ENCODE results near the gene FIGLA.

The FIGLA gene

GRCh38 chr2:70790136-70790828, at the start of gene FIGLA:
TSS of gene FIGLA (minus strand) at chr2:70790643. CDS start at chr2:70790638, 5 bp downstream.
- Histone ChIP-seq H3K4me3 (ENCODE audit: insufficient read length, low read depth) (peak within 1 kb of the TSS; percentile 28), H3K9me3 (ENCODE audit: insufficient read depth, low read length) (no peaks in the 10 kb centered on the region), H3K4me1 (ENCODE audit: insufficient read depth, insufficient read length) (no peaks in the 10 kb centered on the region), H3K27me3 (ENCODE audit: insufficient read depth, insufficient read length) (peaks cover 85% of the 10 kb centered on the region), H3K9ac (ENCODE audit: insufficient read length, low read depth) (peak within 1 kb of the TSS; percentile 32), H3K36me3 (ENCODE audit: insufficient read depth, insufficient read length, low read length) (no peaks in the 10 kb centered on the region)
- no peak for DNase-seq (ENCODE audit: low read depth, low spot score)
- TF ChIP-seq ZNF274 (IDR thresholded peaks at IDR 0.05; ENCODE audit: low read depth, low read length) (no peak), SUZ12 (IDR thresholded peaks at IDR 0.05; ENCODE audit: extremely low read depth, insufficient read depth, insufficient read length) (no peak), YY1 (IDR thresholded peaks at IDR 0.05; ENCODE audit: insufficient read depth, insufficient read length) (no peak)

GRCh38 chr2:70837980-70838925, 47.8 kb upstream of the FIGLA start:
- 0 out of 2 replicates have a peak, but pooled peaks cover 5% of the 10 kb centered on the region for H3K9me3 ChIP-seq (ENCODE audit: insufficient read depth, low read length)
- H3K4me3 ChIP-seq (ENCODE audit: insufficient read length, low read depth): no peak overlapping the region
- H3K4me1 ChIP-seq (ENCODE audit: insufficient read depth, insufficient read length): no peaks in the 10 kb centered on the region
- no peaks in the 10 kb centered on the region for H3K27me3 ChIP-seq (ENCODE audit: insufficient read depth, insufficient read length)
- no peak for TF ChIP-seq SUZ12 (IDR thresholded peaks at IDR 0.05; ENCODE audit: extremely low read depth, insufficient read depth, insufficient read length)
- TF ChIP-seq ZNF274 (IDR thresholded peaks at IDR 0.05; ENCODE audit: low read depth, low read length): no peak
- no peak for TF ChIP-seq YY1 (IDR thresholded peaks at IDR 0.05; ENCODE audit: insufficient read depth, insufficient read length)
- DNase-seq (ENCODE audit: low read depth, low spot score): no peak
- H3K36me3 ChIP-seq (ENCODE audit: insufficient read depth, insufficient read length, low read length): no peaks in the 10 kb centered on the region
- no peak overlapping the region for H3K9ac ChIP-seq (ENCODE audit: insufficient read length, low read depth)

GRCh38 chr2:70835643-70836042, 45.2 kb upstream of the FIGLA start, which contains the start of gene CD207:
TSS of gene CD207 (minus strand) at chr2:70835816. CDS start at chr2:70835776, 40 bp downstream.
- H3K27me3 ChIP-seq (ENCODE audit: insufficient read depth, insufficient read length): no peaks in the 10 kb centered on the region

GRCh38 chr2:70834881-70835280, 44.4 kb upstream of the FIGLA start:
- Histone ChIP-seq H3K4me3 (ENCODE audit: insufficient read length, low read depth) (no peak overlapping the region), H3K9ac (ENCODE audit: insufficient read length, low read depth) (no peak overlapping the region), H3K27me3 (ENCODE audit: insufficient read depth, insufficient read length) (no peaks in the 10 kb centered on the region), H3K36me3 (ENCODE audit: insufficient read depth, insufficient read length, low read length) (no peaks in the 10 kb centered on the region), H3K9me3 (ENCODE audit: insufficient read depth, low read length) (no peaks in the 10 kb centered on the region), H3K4me1 (ENCODE audit: insufficient read depth, insufficient read length) (no peaks in the 10 kb centered on the region)
- no peak for DNase-seq (ENCODE audit: low read depth, low spot score)
- no peak for TF ChIP-seq ZNF274 (IDR thresholded peaks at IDR 0.05; ENCODE audit: low read depth, low read length)
- TF ChIP-seq YY1 (IDR thresholded peaks at IDR 0.05; ENCODE audit: insufficient read depth, insufficient read length): no peak
- TF ChIP-seq SUZ12 (IDR thresholded peaks at IDR 0.05; ENCODE audit: extremely low read depth, insufficient read depth, insufficient read length): no peak

More at GRCh38 chr2:70835643-70836042, 45.2 kb upstream of the FIGLA start, which contains the start of gene CD207:
- Histone ChIP-seq H3K4me3 (ENCODE audit: insufficient read length, low read depth) (no peak within 1 kb of the TSS), H3K4me1 (ENCODE audit: insufficient read depth, insufficient read length) (no peaks in the 10 kb centered on the region), H3K9ac (ENCODE audit: insufficient read length, low read depth) (no peak within 1 kb of the TSS), H3K9me3 (ENCODE audit: insufficient read depth, low read length) (no peaks in the 10 kb centered on the region), H3K36me3 (ENCODE audit: insufficient read depth, insufficient read length, low read length) (no peaks in the 10 kb centered on the region)
- no peak for DNase-seq (ENCODE audit: low read depth, low spot score)
- TF ChIP-seq ZNF274 (IDR thresholded peaks at IDR 0.05; ENCODE audit: low read depth, low read length) (no peak), SUZ12 (IDR thresholded peaks at IDR 0.05; ENCODE audit: extremely low read depth, insufficient read depth, insufficient read length) (no peak), YY1 (IDR thresholded peaks at IDR 0.05; ENCODE audit: insufficient read depth, insufficient read length) (no peak)

- TF ChIP-seq SUZ12 (IDR thresholded peaks at IDR 0.05; ENCODE audit: extremely low read depth, insufficient read depth, insufficient read length) (no peak), ZNF274 (IDR thresholded peaks at IDR 0.05; ENCODE audit: low read depth, low read length) (no peak), YY1 (IDR thresholded peaks at IDR 0.05; ENCODE audit: insufficient read depth, insufficient read length) (no peak)
- Histone ChIP-seq H3K4me3 (ENCODE audit: insufficient read length, low read depth) (no peak overlapping the region), H3K9me3 (ENCODE audit: insufficient read depth, low read length) (no peaks in the 10 kb centered on the region), H3K4me1 (ENCODE audit: insufficient read depth, insufficient read length) (no peaks in the 10 kb centered on the region), H3K9ac (ENCODE audit: insufficient read length, low read depth) (no peak overlapping the region), H3K27me3 (ENCODE audit: insufficient read depth, insufficient read length) (no peaks in the 10 kb centered on the region), H3K36me3 (ENCODE audit: insufficient read depth, insufficient read length, low read length) (no peaks in the 10 kb centered on the region)
- no peak for DNase-seq (ENCODE audit: low read depth, low spot score)
Observed at GRCh38 chr2:70834106-70834505, 43.7 kb upstream of the FIGLA start.

- TF ChIP-seq YY1 (IDR thresholded peaks at IDR 0.05; ENCODE audit: insufficient read depth, insufficient read length): no peak
- Histone ChIP-seq H3K9ac (ENCODE audit: insufficient read length, low read depth) (no peak overlapping the region), H3K27me3 (ENCODE audit: insufficient read depth, insufficient read length) (no peaks in the 10 kb centered on the region), H3K4me3 (ENCODE audit: insufficient read length, low read depth) (no peak overlapping the region), H3K9me3 (ENCODE audit: insufficient read depth, low read length) (no peaks in the 10 kb centered on the region), H3K36me3 (ENCODE audit: insufficient read depth, insufficient read length, low read length) (no peaks in the 10 kb centered on the region), H3K4me1 (ENCODE audit: insufficient read depth, insufficient read length) (no peaks in the 10 kb centered on the region)
- DNase-seq (ENCODE audit: low read depth, low spot score): no peak
Observed at GRCh38 chr2:70833246-70833645, 42.8 kb upstream of the FIGLA start.

GRCh38 chr2:70832386-70832785, 41.9 kb upstream of the FIGLA start:
- no peaks in the 10 kb centered on the region for H3K36me3 ChIP-seq (ENCODE audit: insufficient read depth, insufficient read length, low read length)
- no peak overlapping the region for H3K9ac ChIP-seq (ENCODE audit: insufficient read length, low read depth)
- no peak overlapping the region for H3K4me3 ChIP-seq (ENCODE audit: insufficient read length, low read depth)
- TF ChIP-seq YY1 (IDR thresholded peaks at IDR 0.05; ENCODE audit: insufficient read depth, insufficient read length) (no peak), SUZ12 (IDR thresholded peaks at IDR 0.05; ENCODE audit: extremely low read depth, insufficient read depth, insufficient read length) (no peak), ZNF274 (IDR thresholded peaks at IDR 0.05; ENCODE audit: low read depth, low read length) (no peak)
- H3K4me1 ChIP-seq (ENCODE audit: insufficient read depth, insufficient read length): no peaks in the 10 kb centered on the region
- no peak for DNase-seq (ENCODE audit: low read depth, low spot score)
- no peaks in the 10 kb centered on the region for H3K27me3 ChIP-seq (ENCODE audit: insufficient read depth, insufficient read length)
- no peaks in the 10 kb centered on the region for H3K9me3 ChIP-seq (ENCODE audit: insufficient read depth, low read length)
